SU-DHL-6 (cell line): Measurements from ENCODE around the gene SIL1.

Experiments used
- H2AFZ ChIP-seq: fragments of 200-600 bp; sonication (generic); 2 replicates; pipeline ENCODE4 v1.6.1; 2014; ENCODE audit warnings: low read depth, mild to moderate bottlenecking, moderate library complexity, mixed read lengths, antibody characterized with exemption, low read length; ENCODE audit not compliant: severe bottlenecking
- H3F3A ChIP-seq: fragments of 200-600 bp; shearing (Covaris generic); 2 replicates; pipeline ENCODE4 v1.6.0; 2016; ENCODE audit warnings: antibody characterized with exemption, mild to moderate bottlenecking; ENCODE audit not compliant: insufficient read depth
- H3K27ac ChIP-seq: fragments of 200-600 bp; sonication (generic); 2 replicates; pipeline ENCODE4 v1.5.1; 2016; ENCODE audit warnings: low read depth, mild to moderate bottlenecking, low read length, moderate library complexity, mixed read lengths
- H3K27me3 ChIP-seq: fragments of 200-600 bp; sonication (generic), shearing (Covaris generic); 2 replicates; pipeline ENCODE4 v1.6.0; 2014; ENCODE audit warnings: mild to moderate bottlenecking, low read length
- H3K36me3 ChIP-seq: fragments of 200-600 bp; sonication (generic); 2 replicates; pipeline ENCODE4 v1.6.1; 2014; ENCODE audit warnings: mild to moderate bottlenecking, low read length, mixed read lengths
- H3K4me2 ChIP-seq: fragments of 300-600, 200-600 bp; shearing (Covaris generic), sonication (generic); 2 replicates; pipeline ENCODE4 v1.6.0; 2014; ENCODE audit warnings: low read length, low read depth, mild to moderate bottlenecking; ENCODE audit not compliant: poor library complexity, severe bottlenecking
- H3K4me3 ChIP-seq: fragments of 200-600 bp; sonication (generic); 2 replicates; pipeline ENCODE4 v1.5.1; 2014; ENCODE audit warnings: antibody characterized with exemption, low read length, mild to moderate bottlenecking, mixed read lengths; ENCODE audit not compliant: insufficient read depth, poor library complexity, severe bottlenecking
- H3K79me2 ChIP-seq: fragments of 200-600 bp; sonication (generic); 2 replicates; pipeline ENCODE4 v1.6.1; 2014; ENCODE audit warnings: mild to moderate bottlenecking, low read length, moderate library complexity; ENCODE audit not compliant: insufficient read depth
- H3K9ac ChIP-seq: fragments of 200-600 bp; sonication (generic); 2 replicates; pipeline ENCODE4 v1.7.0; 2014; ENCODE audit warnings: mild to moderate bottlenecking, low read length
- H3K9me2 ChIP-seq: fragments of 200-600 bp; sonication (generic); replicated peaks from 2 replicates; pipeline ENCODE4 v1.6.1; 2014; ENCODE audit warnings: low read length; ENCODE audit not compliant: insufficient read depth
- H3K9me3 ChIP-seq: fragments of 200-600 bp; sonication (generic); 2 replicates; pipeline ENCODE4 v1.6.1; 2014; ENCODE audit warnings: low read length, mixed read lengths; ENCODE audit not compliant: insufficient read depth
- H4K20me1 ChIP-seq: fragments of 200-600 bp; sonication (generic); 2 replicates; pipeline ENCODE4 v1.6.1; 2014; ENCODE audit warnings: low read depth, mild to moderate bottlenecking, antibody characterized with exemption, low read length, moderate library complexity, mixed read lengths
- EZH2phosphoT487 ChIP-seq: fragments of 200-600 bp; sonication (generic), shearing (Covaris generic); conservative IDR thresholded peaks from 2 replicates; pipeline ENCODE4 v1.6.1; 2018; ENCODE audit warnings: mild to moderate bottlenecking, antibody characterized with exemption, low read length, moderate library complexity, mixed read lengths
- TF ChIP-seq, protein P1 (sequence below): fragments of 200-600 bp; sonication (generic); IDR thresholded peaks from one replicate; pipeline ENCODE4 v1.5.1; 2017; ENCODE audit warnings: antibody characterized with exemption, mild to moderate bottlenecking, low read length, moderate library complexity; ENCODE audit not compliant: insufficient read depth, poor library complexity, severe bottlenecking

Gene SIL1

DNA sequence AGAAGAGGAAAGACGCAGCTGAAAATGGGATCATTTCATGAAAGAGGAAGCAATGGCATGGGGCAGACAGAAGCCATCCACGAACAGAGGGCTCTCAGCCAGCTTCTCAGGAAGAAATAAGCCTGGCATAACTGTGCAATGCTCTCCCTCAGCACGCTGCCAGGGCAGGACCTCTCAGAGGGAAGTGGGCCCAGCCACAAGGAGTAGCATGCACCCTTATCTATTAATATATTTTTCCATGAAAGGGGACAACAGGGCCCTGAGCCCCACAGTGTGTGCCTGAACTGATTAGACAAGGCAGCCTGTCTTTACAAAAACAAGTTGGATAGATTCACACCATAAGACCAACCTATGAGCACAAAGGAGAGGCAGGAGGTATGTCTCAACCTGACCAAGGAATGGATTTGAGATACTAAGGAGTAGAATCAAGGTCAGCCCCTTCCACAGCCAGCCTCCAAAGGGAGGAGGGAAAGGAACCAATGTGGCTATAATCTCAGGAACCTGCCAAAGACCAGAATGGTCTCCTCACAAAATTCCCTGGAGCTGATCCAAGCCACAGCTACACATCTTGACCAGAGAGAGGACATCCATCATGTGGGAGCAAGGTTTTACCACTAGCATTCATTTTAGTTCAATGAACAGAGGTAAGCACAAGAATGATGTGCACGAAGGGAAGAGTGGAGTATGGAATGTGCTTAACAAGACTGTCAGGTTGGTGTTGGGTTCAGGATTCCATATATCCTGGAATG lies 154.8 kb downstream of the SIL1 start:
- Histone ChIP-seq H3K4me2 (no peak overlapping the region), H3K9ac (no peak overlapping the region), H3K9me3 (no peaks in the 10 kb centered on the region), H3K9me2 (no peaks in the 10 kb centered on the region), H3F3A (no peaks in the 10 kb centered on the region), H4K20me1 (no peaks in the 10 kb centered on the region), H3K79me2 (no peaks in the 10 kb centered on the region), H3K36me3 (no peaks in the 10 kb centered on the region), H2AFZ (no peak overlapping the region), H3K4me3 (no peak overlapping the region), H3K27ac (no peak overlapping the region), H3K27me3 (no peaks in the 10 kb centered on the region)
- TF ChIP-seq EZH2phosphoT487, result no peak
- TF ChIP-seq, protein P1, sequence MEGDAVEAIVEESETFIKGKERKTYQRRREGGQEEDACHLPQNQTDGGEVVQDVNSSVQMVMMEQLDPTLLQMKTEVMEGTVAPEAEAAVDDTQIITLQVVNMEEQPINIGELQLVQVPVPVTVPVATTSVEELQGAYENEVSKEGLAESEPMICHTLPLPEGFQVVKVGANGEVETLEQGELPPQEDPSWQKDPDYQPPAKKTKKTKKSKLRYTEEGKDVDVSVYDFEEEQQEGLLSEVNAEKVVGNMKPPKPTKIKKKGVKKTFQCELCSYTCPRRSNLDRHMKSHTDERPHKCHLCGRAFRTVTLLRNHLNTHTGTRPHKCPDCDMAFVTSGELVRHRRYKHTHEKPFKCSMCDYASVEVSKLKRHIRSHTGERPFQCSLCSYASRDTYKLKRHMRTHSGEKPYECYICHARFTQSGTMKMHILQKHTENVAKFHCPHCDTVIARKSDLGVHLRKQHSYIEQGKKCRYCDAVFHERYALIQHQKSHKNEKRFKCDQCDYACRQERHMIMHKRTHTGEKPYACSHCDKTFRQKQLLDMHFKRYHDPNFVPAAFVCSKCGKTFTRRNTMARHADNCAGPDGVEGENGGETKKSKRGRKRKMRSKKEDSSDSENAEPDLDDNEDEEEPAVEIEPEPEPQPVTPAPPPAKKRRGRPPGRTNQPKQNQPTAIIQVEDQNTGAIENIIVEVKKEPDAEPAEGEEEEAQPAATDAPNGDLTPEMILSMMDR, result no peak

DNA sequence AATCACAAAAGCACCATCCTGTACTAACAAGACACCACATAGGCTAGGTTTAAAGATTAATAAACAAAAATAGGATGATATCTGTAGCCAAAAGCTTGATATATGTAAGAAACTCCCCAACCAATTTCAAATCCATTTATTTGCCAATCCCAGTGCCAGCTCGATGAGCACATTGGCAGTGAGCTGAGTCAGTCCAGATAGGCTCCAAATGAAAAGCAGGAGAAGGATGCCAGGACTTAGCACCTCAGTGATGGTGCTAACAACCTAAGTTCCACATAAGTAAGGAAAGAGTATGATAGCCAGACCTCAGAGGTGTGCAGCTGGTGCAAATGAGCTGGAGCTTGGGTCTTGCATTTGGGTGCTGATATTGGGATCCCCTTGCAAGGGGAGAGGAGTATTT lies 158.1 kb downstream of the SIL1 start:
- no peak for TF ChIP-seq EZH2phosphoT487
- TF ChIP-seq, protein P1, result no peak
- no peaks in the 10 kb centered on the region for H3F3A ChIP-seq
- no peak overlapping the region for H3K4me3 ChIP-seq

DNA sequence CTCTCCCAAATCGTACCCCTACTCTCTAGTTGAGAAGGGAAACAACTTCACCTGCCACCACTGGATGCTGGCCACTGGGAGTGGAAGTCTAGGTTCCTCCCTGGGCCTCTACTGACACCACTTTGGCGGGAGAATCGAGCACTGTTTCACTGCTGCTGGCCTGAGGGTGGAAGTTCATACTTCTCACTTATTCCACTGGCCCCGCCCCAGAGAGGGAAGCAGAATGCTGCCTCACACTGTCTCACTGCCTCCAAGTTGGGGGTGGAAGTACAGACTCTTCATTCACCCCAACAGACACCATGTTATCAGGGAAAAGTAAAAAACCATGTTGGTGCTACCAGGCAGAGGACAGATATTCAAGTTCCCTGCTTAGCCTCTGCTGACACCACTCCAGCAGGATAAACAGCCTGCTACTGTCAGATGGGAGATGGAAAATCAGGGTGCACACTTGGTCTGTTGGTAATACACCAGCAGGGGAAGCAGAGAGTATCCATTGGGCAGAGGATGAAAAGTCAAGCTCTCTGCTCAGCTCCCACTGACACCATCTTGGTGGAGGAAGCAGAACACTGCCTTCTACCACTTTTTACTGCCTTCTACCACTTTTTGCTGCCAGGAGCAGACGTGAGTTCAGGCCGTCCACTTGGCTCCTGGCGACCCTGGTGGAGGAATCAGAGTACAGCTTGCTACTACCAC lies 159.4 kb downstream of the SIL1 start:
- Histone ChIP-seq H3K4me3 (no peak overlapping the region), H3K9me2 (no peaks in the 10 kb centered on the region), H3K79me2 (no peaks in the 10 kb centered on the region), H3K4me2 (no peak overlapping the region), H3F3A (no peaks in the 10 kb centered on the region), H3K27me3 (no peaks in the 10 kb centered on the region), H4K20me1 (no peaks in the 10 kb centered on the region), H3K9me3 (no peaks in the 10 kb centered on the region), H3K36me3 (no peaks in the 10 kb centered on the region), H3K27ac (no peak overlapping the region), H3K9ac (no peak overlapping the region), H2AFZ (no peak overlapping the region)
- TF ChIP-seq EZH2phosphoT487, result no peak
- TF ChIP-seq, protein P1, result no peak

More for the DNA sequence above, 158.1 kb downstream of the SIL1 start:
- no peaks in the 10 kb centered on the region for H3K36me3 ChIP-seq
- H3K4me2 ChIP-seq, result no peak overlapping the region
- H2AFZ ChIP-seq, result no peak overlapping the region
- no peaks in the 10 kb centered on the region for H3K79me2 ChIP-seq
- H3K9me3 ChIP-seq, result no peaks in the 10 kb centered on the region
- no peak overlapping the region for H3K9ac ChIP-seq
- H3K9me2 ChIP-seq, result no peaks in the 10 kb centered on the region
- H3K27ac ChIP-seq, result no peak overlapping the region
- no peaks in the 10 kb centered on the region for H4K20me1 ChIP-seq
- H3K27me3 ChIP-seq, result no peaks in the 10 kb centered on the region
